Omental fat pad (tissue), 4 donors: ENCODE measurements around the gene SMIM10L1. TPM values are rescaled to one million over a fixed set of nuclear protein-coding genes. Genes with fewer than 3 reads are reported as not detected.
A peak's percentile ranks its signal among the peaks of the same experiment; 100 is the strongest.

Experiments used
- ATAC-seq: fragments of 150-250 bp; one replicate; pipeline ENCODE4 v1.9.1; 2016; ENCODE audit warnings: mild to moderate bottlenecking, moderate library complexity; ENCODE audit not compliant: low FRiP score
- DNase-seq: peaks from one replicate; pipeline ENCODE4 v3.0.0-alpha.2; 2019; ENCODE audit warnings: low spot score
- total RNA-seq, 4 donors: library from RNA; depleted of rRNA; stranded (reverse); fragments of >200 nt; gene quantifications; one replicate each; pipeline ENCODE4 v1.1.0, GENCODE V29; 2016
- TF ChIP-seq, protein P1 (sequence below), 3 donors: fragments of 450-650 bp; IDR thresholded peaks; one replicate each; pipeline ENCODE4 v1.5.1; 2016 to 2017; ENCODE audit warnings: antibody characterized with exemption in 3 of 3, mild to moderate bottlenecking in 3 of 3, moderate library complexity in 2 of 3

Gene SMIM10L1
- total RNA-seq = 1 to 10 TPM; 5.0 to 9.6 (median 6.6) TPM

DNA sequence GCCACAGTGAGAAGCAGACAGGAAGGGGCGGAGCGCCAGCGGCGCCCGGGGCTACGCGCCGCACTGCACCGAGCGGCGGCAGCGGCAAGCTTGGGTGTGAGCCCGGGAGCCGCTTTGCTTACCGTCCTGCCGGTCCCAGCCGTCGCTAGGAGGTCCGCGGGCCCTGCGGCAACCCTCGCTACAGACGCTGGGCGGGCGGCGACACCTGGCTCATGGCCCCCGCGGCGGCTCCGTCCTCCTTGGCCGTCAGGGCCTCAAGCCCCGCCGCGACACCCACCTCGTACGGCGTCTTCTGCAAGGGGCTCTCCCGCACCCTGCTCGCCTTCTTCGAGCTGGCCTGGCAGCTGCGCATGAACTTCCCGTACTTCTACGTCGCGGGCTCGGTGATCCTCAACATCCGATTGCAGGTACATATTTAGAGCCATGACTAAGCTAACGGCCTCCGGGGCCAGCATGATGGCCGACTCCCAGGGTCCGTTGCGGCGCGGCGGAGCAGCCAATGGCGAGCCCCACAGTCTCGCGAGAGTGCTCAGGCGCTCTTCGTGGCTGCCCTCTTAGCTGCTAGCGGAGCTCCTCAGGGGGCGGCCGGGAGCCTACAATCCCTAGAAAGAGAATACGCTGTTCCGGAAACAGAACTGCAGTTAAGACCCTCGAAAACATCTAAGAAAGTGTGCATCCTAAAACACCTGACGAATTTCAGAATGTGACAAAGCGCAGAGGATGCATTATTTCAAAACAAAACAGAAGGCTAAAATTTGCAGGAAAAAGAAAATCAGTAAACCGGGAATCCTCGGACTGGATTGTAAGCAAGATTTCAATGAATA lies at the start of gene SMIM10L1:
Gene SMIM10L1, plus strand, starts transcription at position 50 of the 824 bp plus-strand sequence. Its CDS starts 163 bp downstream, at position 213.
- TF ChIP-seq, protein P1, sequence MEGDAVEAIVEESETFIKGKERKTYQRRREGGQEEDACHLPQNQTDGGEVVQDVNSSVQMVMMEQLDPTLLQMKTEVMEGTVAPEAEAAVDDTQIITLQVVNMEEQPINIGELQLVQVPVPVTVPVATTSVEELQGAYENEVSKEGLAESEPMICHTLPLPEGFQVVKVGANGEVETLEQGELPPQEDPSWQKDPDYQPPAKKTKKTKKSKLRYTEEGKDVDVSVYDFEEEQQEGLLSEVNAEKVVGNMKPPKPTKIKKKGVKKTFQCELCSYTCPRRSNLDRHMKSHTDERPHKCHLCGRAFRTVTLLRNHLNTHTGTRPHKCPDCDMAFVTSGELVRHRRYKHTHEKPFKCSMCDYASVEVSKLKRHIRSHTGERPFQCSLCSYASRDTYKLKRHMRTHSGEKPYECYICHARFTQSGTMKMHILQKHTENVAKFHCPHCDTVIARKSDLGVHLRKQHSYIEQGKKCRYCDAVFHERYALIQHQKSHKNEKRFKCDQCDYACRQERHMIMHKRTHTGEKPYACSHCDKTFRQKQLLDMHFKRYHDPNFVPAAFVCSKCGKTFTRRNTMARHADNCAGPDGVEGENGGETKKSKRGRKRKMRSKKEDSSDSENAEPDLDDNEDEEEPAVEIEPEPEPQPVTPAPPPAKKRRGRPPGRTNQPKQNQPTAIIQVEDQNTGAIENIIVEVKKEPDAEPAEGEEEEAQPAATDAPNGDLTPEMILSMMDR (IDR thresholded peaks at IDR 0.05) = no peak
- peak; percentile 100 for ATAC-seq

DNA sequence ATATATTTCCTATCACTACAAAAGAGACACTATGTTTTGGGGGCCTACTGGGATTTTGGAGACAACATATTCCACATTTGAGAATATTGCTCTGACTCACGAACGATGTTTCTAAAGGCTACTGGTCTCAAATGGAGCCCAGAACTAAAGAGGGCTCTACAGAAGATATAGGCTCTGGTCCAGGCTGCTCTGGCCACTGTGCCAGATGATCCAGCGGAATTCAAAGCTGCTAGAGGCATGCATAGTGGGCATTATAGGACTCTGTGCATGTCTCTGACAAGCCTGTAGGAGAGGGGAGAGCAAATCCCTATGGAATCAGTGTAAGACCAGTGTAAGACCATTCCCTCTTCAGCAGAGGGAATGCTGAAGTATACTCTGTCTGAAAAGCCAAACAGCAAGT lies 40.6 kb upstream of the SMIM10L1 start:
- ATAC-seq = no peak
- DNase-seq = no peak
- TF ChIP-seq, protein P1 (IDR thresholded peaks at IDR 0.05) = no peak

More for the DNA sequence above, at the start of gene SMIM10L1:
- peak; percentile 64 for DNase-seq

GRCh38 chr12:11130999-11131398 lies 40.0 kb upstream of the SMIM10L1 start:
- ATAC-seq (no peak), DNase-seq (no peak)
- TF ChIP-seq, protein P1 (IDR thresholded peaks at IDR 0.05) = no peak

- no peak for DNase-seq
- TF ChIP-seq, protein P1 (IDR thresholded peaks at IDR 0.05) = no peak
- ATAC-seq = no peak
These were observed 37.8 kb upstream of the SMIM10L1 start for GRCh38 chr12:11133162-11133561.

GRCh38 chr12:11133816-11134215 lies 37.2 kb upstream of the SMIM10L1 start:
- ATAC-seq (no peak), DNase-seq (no peak)
- TF ChIP-seq, protein P1 (IDR thresholded peaks at IDR 0.05) = no peak

- no peak for DNase-seq
- TF ChIP-seq, protein P1 (IDR thresholded peaks at IDR 0.05) = no peak
- no peak for ATAC-seq
These were observed 36.7 kb upstream of the SMIM10L1 start, which contains the start of gene TAS2R30 for GRCh38 chr12:11134305-11134704. Gene TAS2R30 (minus strand): TSS chr12:11134644. CDS start chr12:11134244, 400 bp downstream.

DNA sequence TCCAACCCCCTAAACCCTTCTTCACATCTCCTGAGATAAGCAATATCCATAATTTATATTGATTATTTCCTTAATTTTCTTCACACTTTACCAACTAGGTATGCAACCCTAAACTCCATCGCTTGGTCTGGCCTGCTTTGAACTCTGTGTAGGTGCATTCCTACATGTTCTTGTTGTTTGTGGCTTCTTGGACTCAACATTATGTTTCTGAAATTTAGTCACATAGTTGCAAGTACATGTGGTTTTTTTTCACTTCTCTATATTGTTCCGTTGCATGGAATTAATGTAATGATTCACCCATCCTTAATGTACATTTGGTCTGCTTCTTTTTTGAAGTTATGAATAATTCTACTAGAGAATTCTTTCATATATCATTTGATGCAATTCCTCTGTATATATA lies 34.9 kb upstream of the SMIM10L1 start:
- TF ChIP-seq, protein P1 (IDR thresholded peaks at IDR 0.05) = no peak
- no peak for ATAC-seq

More for the DNA sequence above, 34.9 kb upstream of the SMIM10L1 start:
- no peak for DNase-seq
